HepG2 (cell line): ENCODE results near the gene CACNA1H. TPM values are rescaled to one million over a fixed set of nuclear protein-coding genes. Genes with fewer than 3 reads are reported as not detected.

ENCODE experiments used
- ATAC-seq: fragments of 200-7000 bp; cut with Tn5 transposase; 3 replicates; pipeline ENCODE4 v1.9.1; 2020; ENCODE audit warnings: mild to moderate bottlenecking, moderate library complexity
- BruUV-seq: library from RNA; stranded (reverse); fragments of 400-500 nt; replicated peaks from 2 replicates; lab custom pipeline; 2021; lab: Mats Ljungman, UMichigan
- CTCF ChIA-PET: fragments of 300-600 bp; formaldehyde crosslinking; extraction: SDS; loops from one replicate; lab custom pipeline; 2021; ENCODE audit warnings: low total read pairs, inconsistent platforms, low intra/inter-chr PET ratio; lab: Yijun Ruan, JAX
- POLR2A ChIA-PET: fragments of 350-600 bp; sonication (Branson Sonifier 250); formaldehyde crosslinking; loops from one replicate; lab custom pipeline; 2020; ENCODE audit warnings: antibody characterized with exemption, inconsistent platforms; lab: Yijun Ruan, JAX
- DNase-seq: peaks from one replicate; pipeline ENCODE4 v3.0.0-alpha.2; 2015; ENCODE audit warnings: low spot score
- FAIRE-seq: peaks from 3 replicates; lab custom pipeline; 2011; peaks lifted over from hg19 to GRCh38; lab: Jason Lieb, UNC
- H2AFZ ChIP-seq: one replicate; pipeline ENCODE4 v1.6.1; 2011; ENCODE audit warnings: low read length, inconsistent platforms
- H3K27ac ChIP-seq: fragments of 300-600 bp; 3 replicates; pipeline ENCODE4 v1.8.0; 2011; ENCODE audit warnings: mixed run types, mild to moderate bottlenecking, mixed read lengths, low read length, inconsistent platforms; ENCODE audit not compliant: insufficient read depth; ENCODE audit errors: extremely low read length
- H3K27me3 ChIP-seq, 2 experiments: fragments of 200-600 bp in 1 of 2; 2 replicates in 1 of 2; 3 replicates in 1 of 2; pipeline versions ENCODE4 v1.6.0 to v1.8.0; 2011; ENCODE audit warnings: low read length in 2 of 2, mild to moderate bottlenecking in 2 of 2, moderate library complexity in 2 of 2, inconsistent platforms in 1 of 2; ENCODE audit not compliant: insufficient read depth in 2 of 2, control insufficient read depth in 1 of 2
- H3K36me3 ChIP-seq, 2 experiments: fragments of 200-600 bp in 1 of 2; replicated peaks in 1 of 2; 2 replicates in 1 of 2; 3 replicates in 1 of 2; pipeline versions ENCODE4 v1.5.1 to v1.8.0; 2011; ENCODE audit warnings: low read length in 2 of 2, inconsistent platforms in 1 of 2; ENCODE audit not compliant: insufficient read depth in 2 of 2, control insufficient read depth in 1 of 2
- H3K4me1 ChIP-seq: 2 replicates; pipeline ENCODE4 v1.5.1; 2012; ENCODE audit warnings: low read length, inconsistent platforms; ENCODE audit not compliant: insufficient read depth
- H3K4me2 ChIP-seq: 2 replicates; pipeline ENCODE4 v1.6.0; 2011; ENCODE audit warnings: low read depth, low read length, inconsistent platforms
- H3K4me3 ChIP-seq, 3 experiments: fragments of 200-600 bp in 1 of 3; sonication (generic), shearing (Covaris generic) in 1 of 3; replicated peaks in 1 of 3; 2 replicates each; pipeline ENCODE4 v1.5.1; 2011 to 2016; ENCODE audit warnings: low read length in 3 of 3, inconsistent platforms in 2 of 3, low read depth in 2 of 3, mild to moderate bottlenecking in 2 of 3, control low read depth in 1 of 3, mixed read lengths in 1 of 3; ENCODE audit not compliant: insufficient read depth in 1 of 3
- H3K79me2 ChIP-seq: one replicate; pipeline ENCODE4 v1.6.1; 2011; ENCODE audit warnings: low read length, inconsistent platforms; ENCODE audit not compliant: insufficient read depth
- H3K9ac ChIP-seq: 2 replicates; pipeline ENCODE4 v1.6.0; 2011; ENCODE audit warnings: mild to moderate bottlenecking, low read depth, low read length, inconsistent platforms; ENCODE audit not compliant: insufficient read depth
- H3K9me3 ChIP-seq: 2 replicates; pipeline ENCODE4 v1.5.1; 2012; ENCODE audit warnings: mild to moderate bottlenecking, low read length
- H4K20me1 ChIP-seq: 2 replicates; pipeline ENCODE4 v1.6.0; 2011; ENCODE audit warnings: inconsistent platforms, mild to moderate bottlenecking, low read length, moderate library complexity; ENCODE audit not compliant: insufficient read depth
- DDIT3 ChIP-seq: sonication (generic); formaldehyde crosslinking; IDR thresholded peaks from 2 replicates; pipeline ENCODE4 v1.4.0; 2020; ENCODE audit warnings: mild to moderate bottlenecking, missing genetic modification reagents
- DMTF1 ChIP-seq: sonication (generic); formaldehyde crosslinking; IDR thresholded peaks from 2 replicates; pipeline ENCODE4 v1.4.0; 2020; ENCODE audit warnings: mild to moderate bottlenecking, missing genetic modification reagents
- DR1 ChIP-seq: sonication (generic); formaldehyde crosslinking; IDR thresholded peaks from 2 replicates; pipeline ENCODE4 v1.8.0; 2021; ENCODE audit warnings: mild to moderate bottlenecking, missing genetic modification reagents, inconsistent platforms
- DZIP1 ChIP-seq: sonication (generic); formaldehyde crosslinking; IDR thresholded peaks from 2 replicates; pipeline ENCODE4 v1.5.0; 2020; ENCODE audit warnings: mild to moderate bottlenecking, missing genetic modification reagents
- FOSL2 ChIP-seq: sonication (generic); formaldehyde crosslinking; IDR thresholded peaks from 2 replicates; pipeline ENCODE4 v1.4.0; 2020; ENCODE audit warnings: missing genetic modification reagents
- GRHL1 ChIP-seq: sonication (generic); formaldehyde crosslinking; conservative IDR thresholded peaks from 2 replicates; pipeline ENCODE4 v1.8.0; 2022; ENCODE audit warnings: missing genetic modification reagents
- JARID2 ChIP-seq: sonication (generic); formaldehyde crosslinking; IDR thresholded peaks from 2 replicates; pipeline ENCODE4 v1.8.1; 2023; ENCODE audit warnings: missing genetic modification reagents, inconsistent platforms; ENCODE audit not compliant: insufficient replicate concordance
- MYC ChIP-seq: sonication (generic); formaldehyde crosslinking; IDR thresholded peaks from 2 replicates; pipeline ENCODE4 v1.9.0; 2021; ENCODE audit warnings: missing genetic modification reagents, borderline replicate concordance
- NFE2L2 ChIP-seq: fragments of 150-350 bp; IDR thresholded peaks from 2 replicates; pipeline ENCODE4 v1.6.1; 2014; ENCODE audit warnings: low read length
- SNAPC5 ChIP-seq: sonication (generic); formaldehyde crosslinking; IDR thresholded peaks from 2 replicates; pipeline ENCODE4 v1.8.1; 2023; ENCODE audit warnings: mild to moderate bottlenecking, missing genetic modification reagents, borderline replicate concordance
- ZNF143 ChIP-seq: sonication (generic); formaldehyde crosslinking; IDR thresholded peaks from 2 replicates; pipeline ENCODE4 v1.4.0; 2020; ENCODE audit warnings: missing genetic modification reagents
- ZNF460 ChIP-seq: sonication (generic); formaldehyde crosslinking; IDR thresholded peaks from 2 replicates; pipeline ENCODE4 v1.5.1; 2020; ENCODE audit warnings: missing genetic modification reagents, mild to moderate bottlenecking, borderline replicate concordance
- ZNF687 ChIP-seq: sonication (generic); formaldehyde crosslinking; IDR thresholded peaks from 2 replicates; pipeline ENCODE4 v1.5.1; 2020; ENCODE audit warnings: mild to moderate bottlenecking, missing genetic modification reagents, moderate library complexity
- WGBS: methylation state at CpG from one replicate; pipeline ENCODE4 v1.1.6; 2017; ENCODE audit warnings: low lambda C conversion rate; 5-methylcytosine and 5-hydroxymethylcytosine counted together
- in situ Hi-C: cut with HindIII; loops from 2 replicates; pipeline ENCODE4 v1.10.0; 2017; ENCODE audit warnings: low pct_unique_long_range_greater_than_20kb; ENCODE audit not compliant: extremely low pct_ligation_motif_present
- intact Hi-C: fragments of 100-400 bp; cut with micrococcal nuclease; formaldehyde crosslinking; loops from one replicate; pipeline ENCODE4 v1.10.0; 2022; ENCODE audit not compliant: unreplicated experiment
- polyA plus RNA-seq, 8 experiments: library from polyadenylated mRNA; depleted of rRNA in 3 of 8; stranded (reverse) in 7 of 8; unstranded in 1 of 8; fragments of >200 nt; fragmentation: Illumina TruSeq in 4 of 8; extraction: Trizol in 4 of 8; gene quantifications; 2 replicates each; pipeline versions ENCODE4 v1.2.1 to v1.2.3, GENCODE V29; 2011 to 2016; ENCODE audit warnings: low read depth in 4 of 8, missing spikeins in 1 of 8, mixed read lengths in 1 of 8; ENCODE audit not compliant: insufficient read depth in 1 of 8
- total RNA-seq, 5 experiments: library from RNA; depleted of rRNA; stranded (reverse); fragments of >200 nt; fragmentation: Illumina TruSeq; extraction: Trizol; gene quantifications; 2 replicates each; pipeline ENCODE4 v1.2.3, GENCODE V29; 2016; ENCODE audit warnings: low read depth in 1 of 5

The CACNA1H gene
- total and polyA plus RNA-seq, 2 of the 13 experiments (the other 11 are each of a cell fraction or from before 2014, with no cell fraction given) = 0.40 to 1.8 TPM

GRCh38 chr16:1126044-1126443, 26.9 kb upstream of the CACNA1H start:
- no peak overlapping the region for H3K4me3 ChIP-seq
- H2AFZ ChIP-seq = no peak overlapping the region
- H3K4me1 ChIP-seq = no peaks in the 10 kb centered on the region
- ChIA-PET CTCF (no interaction called here), POLR2A (no interaction called here)
- H3K9ac ChIP-seq = no peak overlapping the region
- H3K79me2 ChIP-seq = no peaks in the 10 kb centered on the region
- no peaks in the 10 kb centered on the region for H3K36me3 ChIP-seq
- H3K27ac ChIP-seq = no peak overlapping the region
- intact Hi-C loops = no loop called here
- H4K20me1 ChIP-seq = 0 out of 2 replicates have a peak, but pooled peaks cover 3% of the 10 kb centered on the region
- BruUV-seq = no TSS peak
- no peak for DNase-seq
- FAIRE-seq = no peak
- peaks cover 19 to 71% of the 10 kb centered on the region in 2 experiments; a peak in 4 of 5 replicates for H3K27me3 ChIP-seq
- in situ Hi-C loops = no loop called here
- no peaks in the 10 kb centered on the region for H3K9me3 ChIP-seq
- H3K4me2 ChIP-seq = no peak overlapping the region
- ATAC-seq = no peak
- WGBS = 3% methylated on average over 8 of the region's 17 CpGs
- no peak for TF ChIP-seq DDIT3 (CRISPR knock-in tag)
- TF ChIP-seq MYC (CRISPR knock-in tag) = no peak
- TF ChIP-seq DMTF1 (CRISPR knock-in tag) = no peak
- no peak for TF ChIP-seq DZIP1 (CRISPR knock-in tag)
- TF ChIP-seq GRHL1 (CRISPR knock-in tag) = no peak
- TF ChIP-seq SNAPC5 (CRISPR knock-in tag) = no peak
- no peak for TF ChIP-seq DR1 (CRISPR knock-in tag)
- no peak for TF ChIP-seq ZNF687 (CRISPR knock-in tag)
- TF ChIP-seq JARID2 (CRISPR knock-in tag) = no peak
- TF ChIP-seq ZNF143 (CRISPR knock-in tag) = no peak
- TF ChIP-seq NFE2L2 = no peak
- no peak for TF ChIP-seq ZNF460 (CRISPR knock-in tag)
- no peak for TF ChIP-seq FOSL2
